ENCODE results near the gene PUSL1.

The PUSL1 gene

DNA sequence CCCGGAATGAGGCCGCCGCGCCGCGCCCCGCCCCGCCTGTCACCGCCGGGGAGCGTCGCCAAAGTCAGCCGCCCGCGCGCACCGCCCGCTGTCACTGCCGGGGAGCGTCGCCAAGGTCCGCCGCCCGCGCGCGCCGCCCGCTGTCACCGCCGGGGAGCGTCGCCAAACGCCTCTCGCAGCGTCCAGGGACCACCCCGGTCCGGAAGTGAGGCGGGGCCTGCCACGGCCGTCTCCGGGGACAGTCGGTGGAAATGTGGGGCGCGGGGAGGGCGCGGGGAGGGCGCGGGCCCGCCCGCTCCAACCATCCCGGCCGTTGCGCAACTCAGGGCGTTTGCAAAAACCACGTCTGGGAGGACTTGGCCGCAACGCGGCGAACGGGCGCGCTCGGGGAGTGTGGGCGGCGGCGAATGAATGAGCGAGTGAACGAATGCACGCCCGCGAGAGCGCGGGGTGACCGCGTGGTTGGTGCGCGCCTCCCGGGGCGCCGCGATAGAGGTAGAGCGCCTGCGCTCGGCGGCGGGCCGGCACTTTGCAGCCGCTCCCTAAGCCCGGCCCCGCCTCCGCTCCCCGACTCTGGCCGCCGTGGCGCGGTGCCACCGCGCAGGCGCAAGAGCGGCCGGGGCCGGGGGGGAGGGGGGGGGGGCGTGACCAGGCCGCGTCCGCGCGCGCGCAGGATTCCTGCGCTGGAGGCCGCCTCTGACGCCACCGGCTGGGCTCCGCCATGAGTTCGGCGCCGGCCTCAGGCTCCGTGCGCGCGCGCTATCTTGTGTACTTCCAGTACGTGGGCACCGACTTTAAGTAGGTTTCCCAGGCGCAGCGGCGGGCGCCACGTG lies at the start of gene PUSL1, which contains the start of gene ACAP3 (continued):
- TF ChIP-seq, protein P1, sequence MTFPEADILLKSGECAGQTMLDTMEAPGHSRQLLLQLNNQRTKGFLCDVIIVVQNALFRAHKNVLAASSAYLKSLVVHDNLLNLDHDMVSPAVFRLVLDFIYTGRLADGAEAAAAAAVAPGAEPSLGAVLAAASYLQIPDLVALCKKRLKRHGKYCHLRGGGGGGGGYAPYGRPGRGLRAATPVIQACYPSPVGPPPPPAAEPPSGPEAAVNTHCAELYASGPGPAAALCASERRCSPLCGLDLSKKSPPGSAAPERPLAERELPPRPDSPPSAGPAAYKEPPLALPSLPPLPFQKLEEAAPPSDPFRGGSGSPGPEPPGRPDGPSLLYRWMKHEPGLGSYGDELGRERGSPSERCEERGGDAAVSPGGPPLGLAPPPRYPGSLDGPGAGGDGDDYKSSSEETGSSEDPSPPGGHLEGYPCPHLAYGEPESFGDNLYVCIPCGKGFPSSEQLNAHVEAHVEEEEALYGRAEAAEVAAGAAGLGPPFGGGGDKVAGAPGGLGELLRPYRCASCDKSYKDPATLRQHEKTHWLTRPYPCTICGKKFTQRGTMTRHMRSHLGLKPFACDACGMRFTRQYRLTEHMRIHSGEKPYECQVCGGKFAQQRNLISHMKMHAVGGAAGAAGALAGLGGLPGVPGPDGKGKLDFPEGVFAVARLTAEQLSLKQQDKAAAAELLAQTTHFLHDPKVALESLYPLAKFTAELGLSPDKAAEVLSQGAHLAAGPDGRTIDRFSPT (tag by site-specific recombination; IDR thresholded peaks at IDR 0.05), result peak; percentile 50; the same call in 1 of the 2 replicates
- no peak for TF ChIP-seq ZNF677 (tag by site-specific recombination; IDR thresholded peaks at IDR 0.05)
- TF ChIP-seq, protein P2, sequence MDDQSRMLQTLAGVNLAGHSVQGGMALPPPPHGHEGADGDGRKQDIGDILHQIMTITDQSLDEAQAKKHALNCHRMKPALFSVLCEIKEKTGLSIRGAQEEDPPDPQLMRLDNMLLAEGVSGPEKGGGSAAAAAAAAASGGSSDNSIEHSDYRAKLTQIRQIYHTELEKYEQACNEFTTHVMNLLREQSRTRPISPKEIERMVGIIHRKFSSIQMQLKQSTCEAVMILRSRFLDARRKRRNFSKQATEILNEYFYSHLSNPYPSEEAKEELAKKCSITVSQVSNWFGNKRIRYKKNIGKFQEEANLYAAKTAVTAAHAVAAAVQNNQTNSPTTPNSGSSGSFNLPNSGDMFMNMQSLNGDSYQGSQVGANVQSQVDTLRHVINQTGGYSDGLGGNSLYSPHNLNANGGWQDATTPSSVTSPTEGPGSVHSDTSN (CRISPR knock-in tag; IDR thresholded peaks at IDR 0.05), result no peak
- peak; percentile 59; the same call in 1 of the 2 replicates for TF ChIP-seq ZSCAN23 (tag by site-specific recombination; IDR thresholded peaks at IDR 0.05)
- TF ChIP-seq ZNF561 (tag by site-specific recombination; IDR thresholded peaks at IDR 0.05; ENCODE audit: borderline replicate concordance), result peak; percentile 85; the same call in 1 of the 2 replicates
- TF ChIP-seq, protein P3, sequence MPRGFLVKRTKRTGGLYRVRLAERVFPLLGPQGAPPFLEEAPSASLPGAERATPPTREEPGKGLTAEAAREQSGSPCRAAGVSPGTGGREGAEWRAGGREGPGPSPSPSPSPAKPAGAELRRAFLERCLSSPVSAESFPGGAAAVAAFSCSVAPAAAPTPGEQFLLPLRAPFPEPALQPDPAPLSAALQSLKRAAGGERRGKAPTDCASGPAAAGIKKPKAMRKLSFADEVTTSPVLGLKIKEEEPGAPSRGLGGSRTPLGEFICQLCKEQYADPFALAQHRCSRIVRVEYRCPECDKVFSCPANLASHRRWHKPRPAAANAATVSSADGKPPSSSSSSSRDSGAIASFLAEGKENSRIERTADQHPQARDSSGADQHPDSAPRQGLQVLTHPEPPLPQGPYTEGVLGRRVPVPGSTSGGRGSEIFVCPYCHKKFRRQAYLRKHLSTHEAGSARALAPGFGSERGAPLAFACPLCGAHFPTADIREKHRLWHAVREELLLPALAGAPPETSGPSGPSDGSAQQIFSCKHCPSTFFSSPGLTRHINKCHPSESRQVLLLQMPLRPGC (tag by site-specific recombination; IDR thresholded peaks at IDR 0.05), result peak; percentile 63; the same call in 1 of the 2 replicates
- peak; percentile 78 for TF ChIP-seq ZBTB7A (tag by site-specific recombination; IDR thresholded peaks at IDR 0.05; ENCODE audit: low read depth)
- TF ChIP-seq ZNF510 (tag by site-specific recombination; IDR thresholded peaks at IDR 0.05; ENCODE audit: insufficient replicate concordance), result no peak
- TF ChIP-seq ZNF785 (tag by site-specific recombination; IDR thresholded peaks at IDR 0.05), result peak; percentile 60; the same call in 1 of the 2 replicates
- TF ChIP-seq, protein P4, sequence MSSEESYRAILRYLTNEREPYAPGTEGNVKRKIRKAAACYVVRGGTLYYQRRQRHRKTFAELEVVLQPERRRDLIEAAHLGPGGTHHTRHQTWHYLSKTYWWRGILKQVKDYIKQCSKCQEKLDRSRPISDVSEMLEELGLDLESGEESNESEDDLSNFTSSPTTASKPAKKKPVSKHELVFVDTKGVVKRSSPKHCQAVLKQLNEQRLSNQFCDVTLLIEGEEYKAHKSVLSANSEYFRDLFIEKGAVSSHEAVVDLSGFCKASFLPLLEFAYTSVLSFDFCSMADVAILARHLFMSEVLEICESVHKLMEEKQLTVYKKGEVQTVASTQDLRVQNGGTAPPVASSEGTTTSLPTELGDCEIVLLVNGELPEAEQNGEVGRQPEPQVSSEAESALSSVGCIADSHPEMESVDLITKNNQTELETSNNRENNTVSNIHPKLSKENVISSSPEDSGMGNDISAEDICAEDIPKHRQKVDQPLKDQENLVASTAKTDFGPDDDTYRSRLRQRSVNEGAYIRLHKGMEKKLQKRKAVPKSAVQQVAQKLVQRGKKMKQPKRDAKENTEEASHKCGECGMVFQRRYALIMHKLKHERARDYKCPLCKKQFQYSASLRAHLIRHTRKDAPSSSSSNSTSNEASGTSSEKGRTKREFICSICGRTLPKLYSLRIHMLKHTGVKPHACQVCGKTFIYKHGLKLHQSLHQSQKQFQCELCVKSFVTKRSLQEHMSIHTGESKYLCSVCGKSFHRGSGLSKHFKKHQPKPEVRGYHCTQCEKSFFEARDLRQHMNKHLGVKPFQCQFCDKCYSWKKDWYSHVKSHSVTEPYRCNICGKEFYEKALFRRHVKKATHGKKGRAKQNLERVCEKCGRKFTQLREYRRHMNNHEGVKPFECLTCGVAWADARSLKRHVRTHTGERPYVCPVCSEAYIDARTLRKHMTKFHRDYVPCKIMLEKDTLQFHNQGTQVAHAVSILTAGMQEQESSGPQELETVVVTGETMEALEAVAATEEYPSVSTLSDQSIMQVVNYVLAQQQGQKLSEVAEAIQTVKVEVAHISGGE (tag by site-specific recombination; conservative IDR thresholded peaks at IDR 0.05; ENCODE audit: low read depth), result peak; percentile 61; the same call in 1 of the 2 replicates
- 0 out of 2 replicates have a peak, but pooled peaks have one; percentile 16 for TF ChIP-seq ZNF146 (tag by site-specific recombination; IDR thresholded peaks at IDR 0.05)
- TF ChIP-seq, protein P5, sequence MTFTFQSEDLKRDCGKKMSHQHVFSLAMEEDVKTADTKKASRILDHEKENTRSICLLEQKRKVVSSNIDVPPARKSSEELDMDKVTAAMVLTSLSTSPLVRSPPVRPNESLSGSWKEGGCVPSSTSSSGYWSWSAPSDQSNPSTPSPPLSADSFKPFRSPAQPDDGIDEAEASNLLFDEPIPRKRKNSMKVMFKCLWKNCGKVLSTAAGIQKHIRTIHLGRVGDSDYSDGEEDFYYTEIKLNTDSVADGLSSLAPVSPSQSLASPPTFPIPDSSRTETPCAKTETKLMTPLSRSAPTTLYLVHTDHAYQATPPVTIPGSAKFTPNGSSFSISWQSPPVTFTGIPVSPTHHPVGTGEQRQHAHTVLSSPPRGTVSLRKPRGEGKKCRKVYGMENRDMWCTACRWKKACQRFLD (tag by site-specific recombination; IDR thresholded peaks at IDR 0.05), result no peak
- peak; percentile 61; the same call in 1 of the 2 replicates for TF ChIP-seq BCL11B (tag by site-specific recombination; IDR thresholded peaks at IDR 0.05; ENCODE audit: low read depth)

DNA sequence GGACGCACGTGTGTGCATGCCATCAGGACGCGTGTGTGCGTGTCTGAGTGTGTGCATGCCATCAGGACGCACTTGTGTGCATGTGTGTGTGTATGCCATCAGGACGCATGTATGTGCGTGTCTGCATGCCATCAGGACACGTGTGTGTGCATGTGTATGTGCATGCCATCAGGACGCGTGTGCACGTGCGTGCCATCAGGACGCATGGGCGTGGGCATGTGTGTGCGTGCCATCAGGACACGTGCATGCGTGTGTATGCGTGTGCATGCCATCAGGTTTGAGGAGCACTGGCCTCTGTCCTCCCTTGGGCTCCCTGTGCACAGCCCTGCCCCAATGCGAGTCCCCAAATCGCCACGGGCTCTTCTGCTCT lies 49.3 kb upstream of the PUSL1 start:
- ChIA-PET CTCF (no interaction called here), POLR2A (no interaction called here)
- Histone ChIP-seq H3K4me3 (ENCODE audit: low read depth, low read length) (no peak overlapping the region), H3K4me1 (ENCODE audit: control insufficient read depth, insufficient read depth, low read length) (no peaks in the 10 kb centered on the region), H3K9me3 (ENCODE audit: control insufficient read depth, insufficient read depth, low read depth, low read length) (no peaks in the 10 kb centered on the region), H3K36me3 (ENCODE audit: control insufficient read depth in 2 of 2, insufficient read depth in 1 of 2, low read length in 2 of 2) (peaks cover 6 to 93% of the 10 kb centered on the region in 2 experiments; a peak in 2 of 3 replicates), H3K27ac (ENCODE audit: extremely low read depth, low read depth, low read length) (no peak overlapping the region)
- no peak for TF ChIP-seq KLF1 (tag by site-specific recombination; IDR thresholded peaks at IDR 0.05)
- TF ChIP-seq, protein P6, sequence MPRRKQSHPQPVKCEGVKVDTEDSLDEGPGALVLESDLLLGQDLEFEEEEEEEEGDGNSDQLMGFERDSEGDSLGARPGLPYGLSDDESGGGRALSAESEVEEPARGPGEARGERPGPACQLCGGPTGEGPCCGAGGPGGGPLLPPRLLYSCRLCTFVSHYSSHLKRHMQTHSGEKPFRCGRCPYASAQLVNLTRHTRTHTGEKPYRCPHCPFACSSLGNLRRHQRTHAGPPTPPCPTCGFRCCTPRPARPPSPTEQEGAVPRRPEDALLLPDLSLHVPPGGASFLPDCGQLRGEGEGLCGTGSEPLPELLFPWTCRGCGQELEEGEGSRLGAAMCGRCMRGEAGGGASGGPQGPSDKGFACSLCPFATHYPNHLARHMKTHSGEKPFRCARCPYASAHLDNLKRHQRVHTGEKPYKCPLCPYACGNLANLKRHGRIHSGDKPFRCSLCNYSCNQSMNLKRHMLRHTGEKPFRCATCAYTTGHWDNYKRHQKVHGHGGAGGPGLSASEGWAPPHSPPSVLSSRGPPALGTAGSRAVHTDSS (tag by site-specific recombination; IDR thresholded peaks at IDR 0.05), result no peak
- TF ChIP-seq ZNF768 (tag by site-specific recombination; IDR thresholded peaks at IDR 0.05), result no peak
- TF ChIP-seq, protein P7, sequence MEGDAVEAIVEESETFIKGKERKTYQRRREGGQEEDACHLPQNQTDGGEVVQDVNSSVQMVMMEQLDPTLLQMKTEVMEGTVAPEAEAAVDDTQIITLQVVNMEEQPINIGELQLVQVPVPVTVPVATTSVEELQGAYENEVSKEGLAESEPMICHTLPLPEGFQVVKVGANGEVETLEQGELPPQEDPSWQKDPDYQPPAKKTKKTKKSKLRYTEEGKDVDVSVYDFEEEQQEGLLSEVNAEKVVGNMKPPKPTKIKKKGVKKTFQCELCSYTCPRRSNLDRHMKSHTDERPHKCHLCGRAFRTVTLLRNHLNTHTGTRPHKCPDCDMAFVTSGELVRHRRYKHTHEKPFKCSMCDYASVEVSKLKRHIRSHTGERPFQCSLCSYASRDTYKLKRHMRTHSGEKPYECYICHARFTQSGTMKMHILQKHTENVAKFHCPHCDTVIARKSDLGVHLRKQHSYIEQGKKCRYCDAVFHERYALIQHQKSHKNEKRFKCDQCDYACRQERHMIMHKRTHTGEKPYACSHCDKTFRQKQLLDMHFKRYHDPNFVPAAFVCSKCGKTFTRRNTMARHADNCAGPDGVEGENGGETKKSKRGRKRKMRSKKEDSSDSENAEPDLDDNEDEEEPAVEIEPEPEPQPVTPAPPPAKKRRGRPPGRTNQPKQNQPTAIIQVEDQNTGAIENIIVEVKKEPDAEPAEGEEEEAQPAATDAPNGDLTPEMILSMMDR (tag by site-specific recombination; IDR thresholded peaks at IDR 0.05), result no peak
- TF ChIP-seq, protein P1 (tag by site-specific recombination; IDR thresholded peaks at IDR 0.05), result no peak
- no peak for TF ChIP-seq SP3 (tag by site-specific recombination; IDR thresholded peaks at IDR 0.05)

All from HEK293 (cell line).